Keratinocyte (primary cell): ENCODE measurements around the gene FBXW5. TPM values are rescaled to one million over a fixed set of nuclear protein-coding genes. Genes with fewer than 3 reads are reported as not detected.

Source experiments
- DNase-seq: peaks from one replicate; pipeline ENCODE4 v3.0.0-alpha.2; 2011; ENCODE audit warnings: low read depth, missing footprints, low spot score
- FAIRE-seq: peaks from 2 replicates; lab custom pipeline; 2011; peaks lifted over from hg19 to GRCh38; lab: Jason Lieb, UNC
- H2AFZ ChIP-seq: 2 replicates; pipeline ENCODE4 v1.6.0; 2012; ENCODE audit warnings: low read length, control low read depth, inconsistent platforms; ENCODE audit not compliant: control insufficient read depth
- H3K27ac ChIP-seq: 2 replicates; pipeline ENCODE4 v1.5.1; 2011; ENCODE audit warnings: low read length; ENCODE audit not compliant: control insufficient read depth, insufficient read depth
- H3K27me3 ChIP-seq: 3 replicates; pipeline ENCODE4 v1.6.0; 2011; ENCODE audit warnings: low read length; ENCODE audit not compliant: control insufficient read depth, insufficient read depth; ENCODE audit errors: extremely low read depth
- H3K36me3 ChIP-seq, 2 experiments: 2 replicates in 1 of 2; 3 replicates in 1 of 2; pipeline ENCODE4 v1.5.1; 2011; ENCODE audit warnings: low read length in 2 of 2, mild to moderate bottlenecking in 1 of 2; ENCODE audit not compliant: control insufficient read depth in 2 of 2, insufficient read depth in 2 of 2; ENCODE audit errors: extremely low read depth in 1 of 2
- H3K4me1 ChIP-seq: 3 replicates; pipeline ENCODE4 v1.5.1; 2011; ENCODE audit warnings: low read length; ENCODE audit not compliant: control insufficient read depth, insufficient read depth; ENCODE audit errors: extremely low read depth
- H3K4me2 ChIP-seq: 3 replicates; pipeline ENCODE4 v1.6.0; 2011; ENCODE audit warnings: low read depth, low read length; ENCODE audit not compliant: control insufficient read depth, insufficient read depth; ENCODE audit errors: extremely low read depth
- H3K4me3 ChIP-seq, 3 experiments: fragments of 200-600 bp in 1 of 3; sonication (generic) in 1 of 3; 2 replicates in 2 of 3; 3 replicates in 1 of 3; pipeline ENCODE4 v1.5.1; 2011 to 2016; ENCODE audit warnings: low read length in 3 of 3, mild to moderate bottlenecking in 3 of 3, control low read depth in 2 of 3, inconsistent platforms in 1 of 3, low read depth in 1 of 3, mixed read lengths in 1 of 3, mixed run types in 1 of 3, moderate library complexity in 1 of 3; ENCODE audit not compliant: control insufficient read depth in 2 of 3, insufficient read depth in 2 of 3; ENCODE audit errors: extremely low read depth in 1 of 3
- H3K79me2 ChIP-seq: 2 replicates; pipeline ENCODE4 v1.6.0; 2012; ENCODE audit warnings: low read length; ENCODE audit not compliant: control insufficient read depth, insufficient read depth
- H3K9ac ChIP-seq: 3 replicates; pipeline ENCODE4 v1.6.0; 2011; ENCODE audit warnings: low read length; ENCODE audit not compliant: control insufficient read depth, insufficient read depth; ENCODE audit errors: extremely low read depth
- H3K9me1 ChIP-seq: 3 replicates; pipeline ENCODE4 v1.6.0; 2011; ENCODE audit warnings: low read length; ENCODE audit not compliant: control insufficient read depth, insufficient read depth; ENCODE audit errors: extremely low read depth
- H3K9me3 ChIP-seq: 2 replicates; pipeline ENCODE4 v1.5.1; 2012; ENCODE audit warnings: low read depth, low read length; ENCODE audit not compliant: control insufficient read depth
- H4K20me1 ChIP-seq: 3 replicates; pipeline ENCODE4 v1.6.0; 2011; ENCODE audit warnings: low read length; ENCODE audit not compliant: control insufficient read depth, insufficient read depth; ENCODE audit errors: extremely low read depth
- CTCF ChIP-seq, 3 experiments: IDR thresholded peaks in 1 of 3; conservative IDR thresholded peaks in 1 of 3; optimal IDR thresholded peaks in 1 of 3; 2 replicates in 2 of 3; 3 replicates in 1 of 3; pipeline versions ENCODE3 to v1.5.1; 2011; ENCODE audit warnings: low read length in 3 of 3, mild to moderate bottlenecking in 3 of 3, moderate library complexity in 2 of 3, control low read depth in 1 of 3, inconsistent platforms in 1 of 3; ENCODE audit not compliant: insufficient read depth in 2 of 3; ENCODE audit errors: extremely low read depth in 1 of 3
- EZH2 ChIP-seq: IDR thresholded peaks from one replicate; pipeline ENCODE4 v1.6.1; 2012; ENCODE audit warnings: inconsistent platforms, mild to moderate bottlenecking, low read length, moderate library complexity
- dilution Hi-C: fragments of 300-500 bp; cut with MboI; formaldehyde crosslinking; loops from one replicate; pipeline ENCODE4 v1.7.0; 2020; ENCODE audit warnings: low sequenced_read_pairs; ENCODE audit not compliant: extremely low pct_ligation_motif_present
- polyA plus RNA-seq, 5 experiments: library from polyadenylated mRNA; depleted of rRNA in 3 of 5; stranded (reverse) in 3 of 5; stranded (forward) in 1 of 5; unstranded in 1 of 5; fragments of >200 nt; gene quantifications; 1 replicate in 1 of 5; 2 replicates in 3 of 5; 3 replicates in 1 of 5; pipeline versions ENCODE4 v1.2.1 to v1.2.3, GENCODE V29; 2011 to 2012; ENCODE audit warnings: missing spikeins in 2 of 5, low read depth in 1 of 5, low replicate concordance in 1 of 5

The FBXW5 gene
- polyA plus RNA-seq, 1 donor (not counting 4 experiments of a cell fraction or from before 2014, with no cell fraction given) = 23.0 TPM

- no peak overlapping the region for H2AFZ ChIP-seq
- DNase-seq (no peak), FAIRE-seq (no peak)
- H3K4me1 ChIP-seq = peaks cover 5% of the 10 kb centered on the region
- H3K79me2 ChIP-seq = no peaks in the 10 kb centered on the region
- H3K4me2 ChIP-seq = no peak overlapping the region
- H3K9ac ChIP-seq = no peak overlapping the region
- no peaks in the 10 kb centered on the region for H4K20me1 ChIP-seq
- dilution Hi-C loops = no loop called here
- no peaks in the 10 kb centered on the region for H3K36me3 ChIP-seq
- no peaks in the 10 kb centered on the region for H3K9me1 ChIP-seq
- no peak overlapping the region for H3K27ac ChIP-seq
- TF ChIP-seq CTCF (optimal IDR thresholded peaks at IDR 0.05 in 1 of 3, IDR thresholded peaks at IDR 0.05 in 1 of 3, conservative IDR thresholded peaks at IDR 0.05 in 1 of 3; ENCODE audit: extremely low read depth in 1 of 3, insufficient read depth in 2 of 3, low read length in 3 of 3) (no peak), EZH2 (no peak)
- H3K4me3 ChIP-seq = no peak overlapping the region
- peaks cover 5% of the 10 kb centered on the region for H3K27me3 ChIP-seq
- H3K9me3 ChIP-seq = no peaks in the 10 kb centered on the region
Measured at GRCh38 chr9:136953771-136954269, 9.3 kb upstream of the FBXW5 start.

- no peaks in the 10 kb centered on the region for H3K79me2 ChIP-seq
- no peaks in the 10 kb centered on the region for H3K36me3 ChIP-seq
- DNase-seq = no peak
- H3K4me1 ChIP-seq = peaks cover 8% of the 10 kb centered on the region
- no peak overlapping the region for H3K4me2 ChIP-seq
- peaks cover 3% of the 10 kb centered on the region for H3K27me3 ChIP-seq
- H3K27ac ChIP-seq = no peak overlapping the region
- H3K4me3 ChIP-seq = no peak overlapping the region
- no peak overlapping the region for H3K9ac ChIP-seq
- H4K20me1 ChIP-seq = no peaks in the 10 kb centered on the region
- TF ChIP-seq EZH2 (no peak), CTCF (optimal IDR thresholded peaks at IDR 0.05 in 1 of 3, IDR thresholded peaks at IDR 0.05 in 1 of 3, conservative IDR thresholded peaks at IDR 0.05 in 1 of 3; ENCODE audit: extremely low read depth in 1 of 3, insufficient read depth in 2 of 3, low read length in 3 of 3) (no peak)
- H3K9me3 ChIP-seq = no peaks in the 10 kb centered on the region
- no peaks in the 10 kb centered on the region for H3K9me1 ChIP-seq
- FAIRE-seq = no peak
- no peak overlapping the region for H2AFZ ChIP-seq
- dilution Hi-C loops = no loop called here
Measured at GRCh38 chr9:136952876-136953770, 8.6 kb upstream of the FBXW5 start.
